Panc1 (cell line): ENCODE results near the gene SCAF11. TPM values are rescaled to one million over a fixed set of nuclear protein-coding genes. Genes with fewer than 3 reads are reported as not detected.
A peak's percentile ranks its signal among the peaks of the same experiment; 100 is the strongest.

Source experiments
- ATAC-seq: fragments of 200-7000 bp; cut with Tn5 transposase; 2 replicates; pipeline ENCODE4 v1.9.1; 2020; ENCODE audit warnings: mild to moderate bottlenecking, moderate library complexity
- BruUV-seq: library from RNA; stranded (reverse); fragments of 400-500 nt; replicated peaks from 2 replicates; lab custom pipeline; 2021; lab: Mats Ljungman, UMichigan
- CTCF ChIA-PET: fragments of 300-600 bp; sonication (Branson Sonifier 250); formaldehyde crosslinking; loops from one replicate; lab custom pipeline; 2022; ENCODE audit warnings: antibody characterized with exemption; lab: Charles Lee
- POLR2A ChIA-PET: fragments of 300-600 bp; sonication (Branson Sonifier 250); formaldehyde crosslinking; loops from one replicate; lab custom pipeline; 2022; ENCODE audit warnings: antibody characterized with exemption; lab: Charles Lee
- DNase-seq: peaks from one replicate; pipeline ENCODE4 v3.0.0-alpha.2; 2010; ENCODE audit warnings: low read depth, low spot score
- H3K27ac ChIP-seq: 2 replicates; pipeline ENCODE4 v1.5.1; 2011; ENCODE audit warnings: mild to moderate bottlenecking, low read length, inconsistent platforms
- H3K27me3 ChIP-seq: fragments of 200-500 bp; sonication (Bioruptor generic); 2 replicates; pipeline ENCODE4 v1.6.0; 2014; ENCODE audit warnings: low read length, inconsistent platforms; ENCODE audit not compliant: control insufficient read depth, insufficient read depth
- H3K36me3 ChIP-seq: fragments of 200-500 bp; sonication (Bioruptor generic); 2 replicates; pipeline ENCODE4 v1.5.1; 2014; ENCODE audit warnings: inconsistent platforms, mild to moderate bottlenecking, low read length, moderate library complexity; ENCODE audit not compliant: control insufficient read depth, insufficient read depth
- H3K4me1 ChIP-seq: 2 replicates; pipeline ENCODE4 v1.5.1; 2011; ENCODE audit warnings: inconsistent platforms, mild to moderate bottlenecking, low read length, moderate library complexity; ENCODE audit not compliant: control insufficient read depth, insufficient read depth
- H3K4me3 ChIP-seq, 2 experiments: 2 replicates each; pipeline ENCODE4 v1.5.1; 2011 to 2012; ENCODE audit warnings: low read depth in 2 of 2, low read length in 2 of 2, mild to moderate bottlenecking in 2 of 2, inconsistent platforms in 1 of 2, moderate library complexity in 1 of 2
- H3K9me3 ChIP-seq: fragments of 200-500 bp; sonication (Bioruptor generic); 2 replicates; pipeline ENCODE4 v1.5.1; 2014; ENCODE audit warnings: low read depth, mild to moderate bottlenecking, inconsistent platforms, low read length, moderate library complexity; ENCODE audit not compliant: control insufficient read depth, insufficient read depth
- CTCF ChIP-seq: fragments of 450-650 bp; IDR thresholded peaks from 2 replicates; pipeline ENCODE4 v1.5.1; 2017; ENCODE audit warnings: mild to moderate bottlenecking
- POLR2AphosphoS5 ChIP-seq: IDR thresholded peaks from 2 replicates; pipeline ENCODE4 v1.6.1; 2012; ENCODE audit warnings: mild to moderate bottlenecking, low read depth, low read length, moderate library complexity
- REST ChIP-seq, 2 experiments: IDR thresholded peaks; 2 replicates each; pipeline ENCODE4 v1.6.1; 2011 to 2012; ENCODE audit warnings: low read depth in 2 of 2, control low read depth in 1 of 2, low read length in 1 of 2, mild to moderate bottlenecking in 1 of 2, moderate library complexity in 1 of 2; ENCODE audit not compliant: insufficient read depth in 1 of 2
- SIN3A ChIP-seq: IDR thresholded peaks from 2 replicates; pipeline ENCODE4 v1.6.1; 2012; ENCODE audit warnings: low read depth, mild to moderate bottlenecking, low read length, moderate library complexity, borderline replicate concordance; ENCODE audit not compliant: insufficient read depth
- TCF7L2 ChIP-seq: IDR thresholded peaks from 2 replicates; pipeline ENCODE4 v1.6.1; 2011; ENCODE audit warnings: mild to moderate bottlenecking, low read depth, low read length, inconsistent platforms
- in situ Hi-C: cut with HindIII; loops from 2 replicates; pipeline ENCODE4 v1.10.0; 2016; ENCODE audit warnings: low sequenced_read_pairs, low pct_unique_long_range_greater_than_20kb
- intact Hi-C: fragments of 100-400 bp; cut with micrococcal nuclease; formaldehyde crosslinking; loops from one replicate; pipeline ENCODE4 v1.10.0; 2022; ENCODE audit not compliant: unreplicated experiment
- total RNA-seq: library from RNA; stranded (reverse); gene quantifications from one replicate; pipeline ENCODE4 v1.2.1, GENCODE V29; 2021; ENCODE audit not compliant: unreplicated experiment

The SCAF11 gene
- total RNA-seq, 1 experiment from 2014 or later: 98.3 TPM

GRCh38 chr12:45914090-45914489 lies 76.3 kb downstream of the SCAF11 start:
- no peaks in the 10 kb centered on the region for H3K4me1 ChIP-seq
- BruUV-seq: no TSS peak
- intact Hi-C loops: no loop called here

GRCh38 chr12:45913631-45914030 lies 76.7 kb downstream of the SCAF11 start:
- ChIA-PET POLR2A (no interaction called here), CTCF (no interaction called here)
- in situ Hi-C loops (no loop called here), intact Hi-C loops (no loop called here)
- no peak overlapping the region for H3K4me3 ChIP-seq
- BruUV-seq: no TSS peak
- ATAC-seq: peak; percentile 11; the same call in 1 of the 2 replicates
- H3K9me3 ChIP-seq: no peaks in the 10 kb centered on the region
- H3K27ac ChIP-seq: no peak overlapping the region
- no peak for TF ChIP-seq CTCF
- TF ChIP-seq TCF7L2: no peak
- no peak for TF ChIP-seq SIN3A
- no peak for TF ChIP-seq REST (IDR thresholded peaks at IDR 0.05; ENCODE audit: insufficient read depth in 1 of 2, low read depth in 2 of 2, low read length in 1 of 2)
- TF ChIP-seq POLR2AphosphoS5: no peak; the same call in 1 of the 2 replicates
- no peak for DNase-seq
- no peaks in the 10 kb centered on the region for H3K27me3 ChIP-seq
- H3K36me3 ChIP-seq: no peaks in the 10 kb centered on the region
- no peaks in the 10 kb centered on the region for H3K4me1 ChIP-seq

More at GRCh38 chr12:45914090-45914489, 76.3 kb downstream of the SCAF11 start:
- no peaks in the 10 kb centered on the region for H3K9me3 ChIP-seq
- ChIA-PET POLR2A (no interaction called here), CTCF (no interaction called here)
- H3K27ac ChIP-seq: no peak overlapping the region
- H3K36me3 ChIP-seq: no peaks in the 10 kb centered on the region
- H3K4me3 ChIP-seq: no peak overlapping the region
- no peaks in the 10 kb centered on the region for H3K27me3 ChIP-seq
- peak; percentile 18 for DNase-seq
- peak; percentile 81 for ATAC-seq
- no peak for TF ChIP-seq SIN3A
- no peak; the same call in 1 of the 2 replicates for TF ChIP-seq POLR2AphosphoS5
- no peak for TF ChIP-seq CTCF
- TF ChIP-seq REST (IDR thresholded peaks at IDR 0.05; ENCODE audit: insufficient read depth in 1 of 2, low read depth in 2 of 2, low read length in 1 of 2): no peak
- no peak for TF ChIP-seq TCF7L2
- in situ Hi-C loops: no loop called here
